GM18508 (cell line): ENCODE results near the gene WDR62.
A peak's percentile ranks its signal among the peaks of the same experiment; 100 is the strongest.

Source experiments
- ATAC-seq: cut with Tn5 transposase; IDR thresholded peaks from one replicate; pipeline ENCODE4 v1.9.1; 2021; ENCODE audit warnings: moderate number of reproducible peaks; ENCODE audit not compliant: insufficient read depth, unreplicated experiment

WDR62 gene

DNA sequence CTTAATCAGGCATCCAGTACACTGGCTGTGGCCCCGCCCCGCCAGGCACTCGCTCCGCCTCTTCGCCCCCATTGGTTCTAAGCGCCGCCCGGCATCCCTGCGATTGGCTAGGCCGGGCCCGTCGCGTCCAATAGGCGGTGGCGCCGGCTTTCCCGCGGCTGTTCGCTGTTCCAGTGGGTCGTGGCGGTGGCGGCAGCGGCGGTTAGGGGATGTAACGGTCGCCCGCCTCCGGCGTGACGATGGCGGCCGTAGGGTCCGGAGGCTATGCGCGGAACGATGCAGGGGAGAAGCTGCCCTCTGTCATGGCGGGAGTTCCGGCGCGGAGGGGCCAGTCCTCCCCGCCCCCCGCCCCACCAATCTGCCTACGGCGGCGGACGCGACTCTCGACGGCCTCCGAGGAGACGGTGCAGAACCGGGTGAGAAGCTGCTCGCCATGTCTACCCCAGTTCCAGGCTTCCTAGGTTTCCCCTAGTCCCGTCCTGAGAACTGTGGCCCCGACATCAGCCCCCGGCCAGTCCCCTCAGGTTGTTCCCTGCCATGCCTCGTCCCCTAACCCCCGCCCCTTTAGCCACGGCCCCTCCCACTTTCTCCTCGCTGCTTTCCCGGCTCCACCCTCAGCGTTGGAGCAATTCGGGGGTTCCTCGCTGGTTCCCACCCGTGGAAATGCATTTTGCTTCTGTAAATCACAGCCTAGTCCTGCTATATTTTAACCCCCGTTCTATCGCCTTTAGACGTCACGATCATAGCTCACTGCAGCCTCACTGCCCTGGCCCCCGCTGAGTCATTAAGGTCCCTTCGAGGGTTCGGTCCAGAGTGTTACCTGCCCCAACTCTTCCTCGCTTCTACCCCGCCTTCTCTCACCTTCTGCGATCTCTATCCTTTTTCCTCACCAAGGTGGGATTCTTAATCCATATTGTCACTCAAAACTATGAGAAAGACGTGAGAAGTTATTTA lies at the start of gene WDR62:
Gene WDR62, plus strand, starts transcription at position 165 of the 954 bp plus-strand sequence. Its CDS starts 75 bp downstream, at position 240.
- peak; percentile 41 for ATAC-seq

DNA sequence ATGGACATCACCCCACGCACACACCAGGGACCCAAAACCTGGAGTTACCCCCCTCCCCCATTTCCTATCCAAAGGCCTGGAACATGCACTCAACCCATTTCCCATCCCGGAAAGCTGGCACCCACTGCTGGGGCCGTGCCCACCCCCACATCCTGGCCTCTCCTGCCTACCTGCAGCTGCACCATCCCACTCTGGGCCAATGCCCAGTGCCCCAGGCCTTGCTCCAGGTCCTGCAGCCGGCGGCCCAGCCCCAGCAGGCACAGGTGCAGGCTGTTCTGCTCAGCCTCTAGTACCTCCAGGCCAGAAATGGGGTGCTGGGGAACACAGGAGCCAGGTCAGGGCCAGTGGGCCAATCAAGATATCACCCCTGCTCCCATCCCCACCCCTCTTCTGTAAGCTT lies 47.7 kb upstream of the WDR62 start:
- ATAC-seq: no peak

GRCh38 chr19:36008336-36008978 lies 46.2 kb upstream of the WDR62 start, which contains the start of gene SYNE4:
TSS of gene SYNE4 (minus strand) at chr19:36008813. CDS start at chr19:36008681, 132 bp downstream.
- ATAC-seq: no peak

DNA sequence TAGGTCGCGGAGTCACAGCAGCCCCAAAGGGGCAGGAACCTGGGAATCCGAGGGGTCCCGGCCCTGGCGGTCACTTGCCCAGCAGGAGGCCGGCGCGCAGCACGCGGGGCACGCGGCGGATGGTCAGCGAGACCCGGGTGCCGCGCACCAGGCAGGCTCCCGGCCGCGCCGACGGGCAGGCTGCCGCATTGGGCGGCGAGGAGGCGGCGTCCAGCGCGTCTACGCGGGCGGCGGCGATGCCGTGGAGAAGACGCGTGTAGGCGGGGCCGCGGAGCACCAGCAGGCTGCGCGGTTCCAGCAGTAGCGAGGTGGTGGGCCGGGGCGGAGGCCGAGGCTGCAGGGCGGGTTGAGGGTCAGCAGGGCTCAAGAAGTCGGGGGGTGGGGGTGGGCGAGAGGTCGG lies 45.5 kb upstream of the WDR62 start:
- ATAC-seq: no peak

GRCh38 chr19:36009633-36010379 lies 44.9 kb upstream of the WDR62 start:
- no peak for ATAC-seq

GRCh38 chr19:36010402-36010801 lies 44.3 kb upstream of the WDR62 start:
- no peak for ATAC-seq

GRCh38 chr19:36013280-36014011 lies 41.3 kb upstream of the WDR62 start:
- ATAC-seq: no peak

DNA sequence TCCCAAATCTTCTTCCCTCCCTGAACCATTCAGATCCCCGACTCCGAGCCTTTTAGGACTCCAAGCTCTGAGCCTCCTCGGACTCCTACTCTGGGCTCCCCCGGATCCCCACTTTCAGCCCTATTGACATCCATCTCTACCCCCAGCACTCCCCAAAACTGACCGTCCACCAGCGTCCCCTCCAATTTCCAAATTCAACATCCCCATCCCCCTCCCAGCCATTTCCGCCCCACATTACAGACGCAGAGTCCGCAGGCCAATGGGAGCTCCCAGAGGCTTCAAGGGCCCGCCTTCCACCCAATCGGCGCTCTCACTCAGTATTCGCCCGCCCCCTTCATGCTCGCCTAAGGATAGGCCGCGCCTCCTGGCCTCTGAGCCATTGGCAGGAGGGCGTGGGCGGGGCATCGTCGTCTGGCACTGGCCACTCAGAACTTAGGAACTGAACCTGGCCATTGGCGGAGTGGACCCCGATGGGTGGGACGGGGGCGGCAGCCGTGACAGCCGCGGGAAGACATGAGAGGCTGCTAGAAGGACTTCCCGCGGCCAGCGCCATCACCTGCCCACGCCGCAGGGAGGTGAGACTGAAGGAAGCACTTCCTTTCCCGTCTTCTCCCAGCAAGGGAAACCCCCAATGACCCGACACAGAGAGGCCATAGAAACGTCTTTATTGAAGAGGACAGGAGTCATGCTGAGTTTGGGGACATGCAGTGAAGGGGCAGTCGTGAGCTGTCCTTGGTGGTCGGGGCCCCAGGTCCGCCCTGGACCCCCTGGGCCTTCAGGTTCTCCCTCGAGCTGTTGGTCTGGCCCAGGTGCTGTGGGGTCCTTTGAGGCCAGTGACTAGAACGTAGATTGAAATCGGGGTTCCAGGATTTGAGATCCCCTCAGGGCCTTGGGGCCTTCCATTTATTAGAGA lies 40.4 kb upstream of the WDR62 start, which contains the start of gene ALKBH6:
Gene ALKBH6, minus strand, starts transcription at position 202 of the 913 bp plus-strand sequence. CDS start 816 bp downstream, outside the sequence.
- peak; percentile 84 for ATAC-seq

DNA sequence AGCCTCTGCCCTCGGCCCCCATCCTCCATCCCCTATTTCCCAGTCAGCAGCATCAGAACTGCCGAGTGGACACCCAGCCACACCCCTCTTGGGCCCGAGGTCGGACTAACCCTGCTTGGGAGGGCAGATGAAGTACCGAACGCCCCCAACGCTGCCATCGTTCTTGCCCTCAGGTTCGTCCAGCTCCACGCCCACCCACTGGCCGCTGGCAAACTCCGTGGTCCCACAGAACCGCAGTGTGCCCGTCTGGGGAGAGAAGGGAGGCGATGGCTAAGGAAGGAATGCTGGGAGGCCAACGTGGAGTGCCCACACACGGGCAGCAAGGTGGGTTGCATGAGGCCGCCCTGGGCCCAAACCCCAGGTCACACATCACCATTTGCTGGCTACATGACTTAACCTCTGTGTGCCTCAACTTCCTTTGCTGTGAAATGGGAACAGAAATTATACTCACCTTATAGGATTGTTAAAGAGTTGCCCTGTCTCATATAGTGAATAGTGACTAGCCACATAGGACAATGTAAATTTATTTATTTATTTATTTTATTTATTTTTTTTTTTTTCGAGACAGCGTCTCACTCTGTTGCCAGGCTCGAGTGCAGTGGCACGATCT lies 35.5 kb upstream of the WDR62 start:
- ATAC-seq: no peak

DNA sequence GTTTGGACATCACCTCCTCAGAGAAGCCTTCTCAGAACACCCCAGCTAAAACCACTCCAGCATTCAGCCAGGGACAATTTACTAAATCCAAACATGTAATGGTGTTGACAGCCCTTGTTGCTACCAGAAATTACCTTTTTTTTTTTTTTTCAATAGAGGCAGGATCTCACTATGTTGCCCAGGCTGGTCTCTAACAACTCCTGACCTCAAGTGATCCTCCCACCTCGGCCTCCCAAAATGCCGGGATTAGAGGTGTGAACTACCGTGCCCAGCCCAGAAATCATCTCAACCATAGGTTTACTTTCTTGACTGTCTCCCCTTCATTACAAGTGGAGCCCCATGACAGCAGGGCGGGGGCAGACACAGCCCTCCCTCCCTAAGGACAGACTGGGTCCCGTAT lies 31.3 kb upstream of the WDR62 start:
- no peak for ATAC-seq

DNA sequence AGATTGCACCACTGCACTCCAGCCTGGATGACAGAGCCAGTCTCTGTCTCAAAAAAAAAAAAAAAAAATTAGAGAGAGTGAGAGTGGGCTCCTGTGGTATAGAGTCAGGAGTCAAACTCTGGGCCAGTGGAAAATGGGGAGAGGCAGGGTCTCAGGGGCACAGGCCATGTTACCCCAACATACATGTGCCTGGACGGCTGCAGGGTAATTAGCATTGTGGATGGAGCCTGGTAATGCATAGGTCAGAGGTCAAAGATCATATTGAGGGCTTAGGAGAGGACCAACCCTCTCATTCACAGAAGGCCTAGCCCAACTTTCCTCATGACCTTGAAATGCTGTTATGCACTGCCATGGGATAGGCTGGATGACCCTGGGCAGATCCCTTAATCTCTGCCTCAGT lies 29.2 kb upstream of the WDR62 start:
- ATAC-seq: no peak

DNA sequence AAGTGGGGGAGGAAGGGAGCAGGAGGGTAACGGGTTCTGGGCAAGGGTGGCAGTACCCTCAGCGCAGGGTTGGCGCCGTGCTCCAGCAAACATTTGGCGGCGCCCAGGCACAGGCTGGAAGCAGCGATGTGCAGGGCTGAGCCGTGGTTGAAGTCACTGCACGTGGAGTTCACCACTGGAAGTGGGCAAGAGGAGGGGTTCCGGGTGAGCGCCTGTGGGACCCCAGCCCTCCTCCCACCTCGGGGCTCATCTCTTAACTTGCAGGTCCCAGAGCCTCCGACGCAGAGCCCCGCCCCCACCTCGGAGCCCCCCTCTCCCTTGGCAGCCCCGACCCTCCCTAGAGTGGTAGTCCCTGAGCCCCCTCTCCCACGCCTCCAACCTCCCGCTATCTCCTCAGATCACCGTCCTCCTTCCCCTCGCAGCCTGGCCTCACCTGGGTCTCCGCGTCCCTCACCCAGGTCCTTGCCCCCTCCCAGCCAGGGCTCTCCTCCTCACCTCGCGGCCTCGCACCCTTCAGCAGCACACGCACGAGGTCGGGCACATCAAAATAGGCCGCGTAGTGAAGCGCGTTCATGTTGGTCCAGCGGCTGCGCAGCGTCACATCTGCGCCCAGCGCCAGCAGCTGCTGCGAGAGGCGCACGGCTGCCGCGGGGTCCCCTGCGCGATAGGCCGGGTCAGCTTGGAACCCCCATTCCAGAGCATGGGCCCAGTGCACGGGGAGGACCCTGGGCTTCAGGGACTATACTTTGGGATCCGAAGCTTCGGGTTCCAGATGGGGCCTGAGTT lies 28.4 kb upstream of the WDR62 start:
- no peak for ATAC-seq

- no peak for ATAC-seq
Observed at GRCh38 chr19:36027696-36028095, 27.0 kb upstream of the WDR62 start.

DNA sequence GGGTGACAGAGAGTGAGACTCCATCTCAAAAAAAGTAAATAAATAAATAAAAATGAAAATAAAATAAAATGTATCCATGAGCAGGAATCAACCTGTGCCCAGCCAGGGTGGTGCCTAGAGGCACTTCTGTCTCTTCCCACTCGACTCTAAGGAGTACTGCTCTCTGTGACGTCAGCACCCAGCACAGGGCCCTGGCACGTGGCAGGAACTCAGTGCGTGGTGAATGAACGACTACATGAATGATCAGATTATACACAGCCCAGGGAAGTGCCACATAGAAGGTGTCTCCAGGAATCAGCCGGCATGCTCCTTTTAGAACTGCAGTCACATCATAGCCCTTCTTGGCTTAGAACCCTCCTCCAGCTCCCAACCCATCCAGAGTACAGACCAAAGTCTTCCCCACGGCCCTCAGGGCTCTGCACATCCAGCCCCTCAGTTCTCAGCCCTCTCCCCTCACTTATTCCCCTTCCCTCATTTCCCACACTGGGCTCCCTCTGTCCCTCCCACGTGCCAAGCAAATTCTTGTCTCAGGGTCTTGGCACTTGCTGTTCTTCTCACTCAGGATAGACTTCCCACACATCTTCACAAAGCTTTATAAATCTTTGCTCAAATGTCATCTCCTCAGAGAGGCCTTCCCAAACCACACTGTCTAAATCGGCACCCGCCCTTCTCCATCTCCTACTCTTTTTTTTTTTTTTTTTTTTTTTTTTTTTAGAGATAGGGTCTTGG lies 26.2 kb upstream of the WDR62 start:
- no peak for ATAC-seq

GRCh38 chr19:36030264-36031148 lies 24.2 kb upstream of the WDR62 start:
- no peak for ATAC-seq

DNA sequence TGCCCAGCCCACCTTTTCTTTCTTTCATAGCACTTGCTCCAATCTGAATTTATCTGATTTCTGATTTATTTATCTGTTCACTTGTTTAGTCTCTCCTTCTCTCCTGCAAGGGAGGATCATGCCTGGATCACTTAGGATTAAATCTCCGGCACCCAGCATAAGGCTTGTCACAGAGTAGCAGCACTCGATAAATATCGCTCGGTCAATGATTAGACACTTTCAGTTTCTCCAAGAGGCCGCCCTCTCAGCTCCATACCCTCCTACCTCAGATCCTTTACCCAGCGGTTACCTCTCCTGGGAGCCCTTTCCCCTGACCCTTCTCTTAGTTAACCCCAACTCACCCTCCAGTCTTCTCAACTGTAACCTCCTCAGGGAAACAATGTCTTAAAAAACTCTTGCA lies 23.4 kb upstream of the WDR62 start:
- no peak for ATAC-seq
